ENCODE results near the gene DGCR2.
"Not testable (repeated sequence)": the region's sequence is repeated elsewhere in the genome, so short reads cannot be mapped to it uniquely, and the experiment has no call there.

Gene DGCR2

DNA sequence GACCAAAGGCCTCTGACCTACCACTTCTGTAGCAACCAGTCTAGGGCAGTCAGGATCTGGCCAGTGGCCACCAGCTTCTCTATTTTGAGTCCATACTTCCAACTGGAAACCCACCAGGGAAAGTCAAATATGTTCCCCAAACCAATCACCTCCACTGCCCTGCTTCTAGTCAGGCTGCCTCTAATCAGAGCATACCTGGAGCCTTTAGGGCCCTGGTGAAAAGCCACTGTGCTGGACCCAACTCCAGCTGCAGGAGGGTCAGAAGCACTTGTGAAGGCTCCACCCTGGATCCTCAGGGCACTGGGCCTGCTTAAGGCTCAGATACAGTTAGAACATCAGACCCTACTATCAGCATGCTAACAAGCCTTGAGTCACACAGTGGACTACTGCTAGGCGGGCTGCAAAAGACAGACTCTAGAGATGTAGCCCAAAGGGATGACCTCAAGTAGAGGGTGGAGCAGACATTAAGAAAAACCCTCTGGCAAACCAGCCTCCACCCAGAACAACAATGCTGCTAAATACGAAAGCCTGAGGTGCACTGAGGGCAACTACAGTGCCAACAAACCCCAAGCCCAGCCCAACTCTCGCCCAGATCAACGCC lies 69.2 kb downstream of the DGCR2 start:
- Mint-ChIP-seq H3K27ac (peak overlapping the region; percentile 59), H3K9me3 (no peaks in the 10 kb centered on the region), H3K36me3 (peaks cover 37 to 69% of the 10 kb centered on the region in 2 donors), H3K4me1 (no peaks in the 10 kb centered on the region), H3K4me3 (no peak overlapping the region), H3K27me3 (no peaks in the 10 kb centered on the region)
- ATAC-seq (replicated peaks) (no peak), DNase-seq (no peak)

DNA sequence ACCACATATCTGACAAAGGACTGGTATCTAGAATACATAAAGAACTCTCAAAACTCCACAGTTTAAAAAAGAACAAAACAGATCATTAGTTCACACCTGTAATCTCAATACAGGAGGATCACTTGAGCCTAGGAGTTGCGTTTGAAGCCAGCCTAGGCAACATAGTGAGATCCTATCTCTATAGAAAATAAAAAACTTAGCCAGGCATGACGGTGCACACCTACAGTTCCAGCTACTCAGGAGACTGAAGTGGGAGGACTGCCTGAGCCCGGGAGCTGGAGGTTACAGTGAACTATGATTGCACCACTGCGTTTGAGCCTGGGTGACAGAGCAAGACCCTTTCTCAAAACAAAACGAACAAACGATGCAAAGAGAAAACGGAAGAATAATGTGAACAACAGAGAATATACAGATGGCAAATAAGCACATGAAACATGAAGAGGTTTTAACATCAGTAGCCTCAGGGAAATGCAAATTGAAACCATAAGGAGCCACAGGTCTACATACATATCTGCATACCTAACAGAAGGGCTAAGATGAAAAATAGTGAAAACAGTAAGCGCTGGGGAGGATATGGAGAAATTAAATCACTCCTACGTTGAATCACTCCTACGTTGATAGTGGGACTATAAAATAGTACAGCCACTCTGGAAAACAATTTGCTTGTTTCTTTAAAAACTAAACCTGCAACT lies 70.7 kb downstream of the DGCR2 start:
- no peaks in the 10 kb centered on the region for H3K4me1 Mint-ChIP-seq
- ATAC-seq (replicated peaks) (no peak), DNase-seq (no peak)
- peaks cover 43 to 68% of the 10 kb centered on the region in 2 donors for H3K36me3 Mint-ChIP-seq
- no peaks in the 10 kb centered on the region for H3K9me3 Mint-ChIP-seq
- H3K4me3 Mint-ChIP-seq = no peak overlapping the region
- H3K27me3 Mint-ChIP-seq = no peaks in the 10 kb centered on the region
- H3K27ac Mint-ChIP-seq = no peak overlapping the region

DNA sequence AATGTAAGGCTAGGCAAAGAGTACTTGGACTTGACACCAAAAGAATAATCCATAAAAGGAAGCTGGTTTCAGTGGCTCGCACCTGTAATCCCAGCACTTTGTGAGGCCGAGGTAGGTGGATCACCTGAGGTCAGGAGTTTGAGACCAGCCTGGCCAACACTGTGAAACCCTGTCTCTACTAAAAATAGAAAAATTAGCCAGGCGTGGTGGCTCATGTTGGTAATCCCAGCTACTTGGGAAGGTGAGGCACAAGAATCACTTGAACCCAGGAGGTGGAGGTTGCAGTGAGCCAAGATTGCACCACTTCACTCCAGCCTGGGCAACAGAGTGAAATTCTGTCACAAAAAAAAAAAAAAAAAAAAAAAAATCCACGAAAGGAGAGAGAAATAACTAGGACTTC lies 71.4 kb downstream of the DGCR2 start:
- not testable (repeated sequence) for H3K9me3 Mint-ChIP-seq; H3K27me3 Mint-ChIP-seq; H3K4me3 Mint-ChIP-seq; ATAC-seq (replicated peaks); DNase-seq; H3K4me1 Mint-ChIP-seq; H3K27ac Mint-ChIP-seq
- H3K36me3 Mint-ChIP-seq = peaks cover 46 to 64% of the 10 kb centered on the region in 2 donors

DNA sequence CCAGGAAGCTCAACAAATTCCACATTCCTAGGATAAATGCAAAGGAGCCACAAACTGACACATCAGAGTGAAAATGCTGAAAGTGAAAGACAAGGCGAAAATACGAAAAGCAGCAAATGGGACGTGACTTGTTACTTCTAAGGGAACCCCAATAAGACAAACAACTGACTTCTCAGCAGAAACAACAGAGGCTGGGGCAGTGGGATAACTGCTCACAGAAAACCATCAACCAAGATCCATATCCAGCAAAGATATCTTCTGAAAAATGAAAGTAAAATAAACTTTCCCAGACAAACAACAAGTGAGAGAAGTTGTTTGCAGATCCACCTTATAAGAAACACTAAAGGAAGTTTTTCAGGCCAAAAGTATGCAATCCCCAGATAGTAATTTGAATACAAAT lies 72.1 kb downstream of the DGCR2 start:
- Mint-ChIP-seq H3K27me3 (no peaks in the 10 kb centered on the region), H3K4me3 (no peak overlapping the region), H3K27ac (no peak overlapping the region), H3K9me3 (no peaks in the 10 kb centered on the region), H3K36me3 (peaks cover 51 to 65% of the 10 kb centered on the region in 2 donors), H3K4me1 (no peaks in the 10 kb centered on the region)
- ATAC-seq (replicated peaks) (no peak), DNase-seq (no peak)

DNA sequence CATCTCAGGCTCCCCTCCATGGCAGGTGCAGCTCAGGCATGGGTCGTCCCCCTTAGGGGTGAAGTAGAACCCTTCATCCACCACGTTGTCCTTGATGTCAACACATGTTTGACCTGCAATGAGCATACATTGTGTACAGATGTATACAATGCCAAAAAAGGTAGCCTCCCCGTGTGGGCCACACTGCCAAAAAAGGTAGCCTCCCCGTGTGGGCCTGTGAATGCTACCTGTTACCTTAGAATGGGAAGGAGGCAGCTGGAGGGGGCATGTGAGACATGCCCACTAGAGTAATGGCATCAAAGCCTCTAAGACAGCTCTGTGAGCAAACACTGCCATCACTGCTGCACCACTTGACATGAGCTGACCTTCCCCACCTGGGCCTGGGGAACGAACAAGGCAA lies 73.7 kb downstream of the DGCR2 start:
- DNase-seq (no peak), ATAC-seq (replicated peaks) (no peak)
- Mint-ChIP-seq H3K4me1 (no peaks in the 10 kb centered on the region), H3K36me3 (peaks cover 50 to 69% of the 10 kb centered on the region in 2 donors), H3K4me3 (no peak overlapping the region), H3K27me3 (no peaks in the 10 kb centered on the region), H3K9me3 (no peaks in the 10 kb centered on the region), H3K27ac (no peak overlapping the region)

DNA sequence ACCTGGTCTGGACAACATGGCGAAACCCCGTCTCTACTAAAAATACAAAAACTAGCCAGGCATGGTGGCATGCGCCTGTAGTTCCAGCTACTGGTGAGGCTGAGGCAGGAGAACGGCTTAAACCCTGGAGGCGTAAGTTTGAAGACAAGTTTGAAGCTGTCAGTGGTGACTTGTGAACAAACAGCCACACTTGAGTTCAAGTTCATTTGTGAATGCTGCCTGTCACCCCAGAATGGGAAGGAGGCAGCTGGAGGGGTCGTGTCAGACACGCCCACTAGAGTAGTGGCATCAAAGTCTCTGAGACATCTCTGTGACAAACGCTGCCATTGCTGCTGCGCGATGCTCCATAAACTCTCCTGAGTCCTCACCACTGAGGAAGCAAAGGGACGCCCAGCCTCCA lies 74.2 kb downstream of the DGCR2 start:
- no peak overlapping the region for H3K27ac Mint-ChIP-seq
- no peaks in the 10 kb centered on the region for H3K4me1 Mint-ChIP-seq
- peaks cover 49 to 69% of the 10 kb centered on the region in 2 donors for H3K36me3 Mint-ChIP-seq
- DNase-seq = no peak
- H3K9me3 Mint-ChIP-seq = no peaks in the 10 kb centered on the region
- no peak overlapping the region for H3K4me3 Mint-ChIP-seq
- ATAC-seq (replicated peaks) = no peak
- no peaks in the 10 kb centered on the region for H3K27me3 Mint-ChIP-seq

DNA sequence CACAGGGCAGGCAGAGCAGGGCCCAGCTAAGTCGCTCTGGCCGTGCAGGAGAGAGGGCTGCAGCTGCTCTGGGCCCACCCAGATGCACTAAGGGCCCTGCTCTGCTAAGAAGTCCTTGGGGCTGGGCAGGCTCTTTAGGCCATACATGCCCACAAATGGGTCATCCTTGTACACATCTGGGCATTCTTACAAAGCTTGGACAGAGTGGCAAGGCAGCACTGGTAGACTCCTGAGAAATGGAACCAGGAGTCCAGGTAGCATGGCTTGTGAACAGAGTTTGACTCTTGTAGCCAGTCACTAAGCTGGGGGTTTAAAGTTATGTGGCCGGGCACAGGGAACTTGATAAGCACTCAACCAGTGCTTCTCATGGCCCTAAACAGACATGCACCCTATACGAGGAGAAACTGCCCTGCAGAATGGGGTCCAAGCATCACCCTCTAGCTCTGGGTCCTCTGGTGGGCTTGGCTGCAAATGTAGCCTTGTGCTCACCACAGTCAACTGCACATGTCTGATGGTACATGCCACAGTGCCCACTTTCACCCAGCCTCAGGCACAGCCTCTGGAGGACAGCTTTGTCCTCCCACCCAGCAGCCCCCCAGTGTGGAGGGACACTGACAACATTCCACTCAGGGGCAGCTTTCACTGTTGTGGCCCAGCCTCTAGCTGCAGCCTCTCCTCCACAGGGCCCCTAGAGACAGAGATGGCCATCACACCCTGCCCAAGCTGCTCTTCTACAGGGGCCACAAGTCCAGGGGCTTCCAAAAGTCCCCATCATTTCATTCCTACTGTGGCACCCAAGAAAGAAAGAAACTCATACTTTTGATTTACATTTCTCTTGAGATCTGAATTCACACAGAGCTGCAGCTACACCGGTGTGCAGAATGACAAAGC lies 75.2 kb downstream of the DGCR2 start:
- no peaks in the 10 kb centered on the region for H3K4me1 Mint-ChIP-seq
- no peaks in the 10 kb centered on the region for H3K27me3 Mint-ChIP-seq
- no peak overlapping the region for H3K4me3 Mint-ChIP-seq
- H3K27ac Mint-ChIP-seq = no peak overlapping the region
- ATAC-seq (replicated peaks) = no peak
- no peak for DNase-seq
- peaks cover 50 to 67% of the 10 kb centered on the region in 2 donors for H3K36me3 Mint-ChIP-seq
- no peaks in the 10 kb centered on the region for H3K9me3 Mint-ChIP-seq

DNA sequence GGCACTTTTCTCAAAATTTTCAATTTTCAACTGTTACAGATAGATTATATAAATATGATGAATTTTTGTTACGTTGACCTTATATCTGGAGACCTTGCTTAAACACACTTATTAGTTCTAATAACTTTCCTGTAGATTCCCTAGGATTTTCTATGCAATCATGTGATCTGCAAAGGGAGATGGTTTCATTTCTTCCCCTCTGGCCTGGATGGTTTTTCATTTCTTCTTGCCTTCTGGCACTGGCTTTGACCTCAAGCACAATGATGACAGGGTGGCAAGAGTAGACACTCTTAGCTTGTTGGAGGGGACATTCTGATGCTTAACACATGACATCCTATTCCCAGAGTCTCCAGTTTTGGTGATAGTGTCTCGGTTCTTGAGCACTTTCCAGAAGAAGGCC lies 75.9 kb downstream of the DGCR2 start:
- H3K36me3 Mint-ChIP-seq = peaks cover 51 to 67% of the 10 kb centered on the region in 2 donors
- ATAC-seq (replicated peaks) (no peak), DNase-seq (no peak)
- H3K9me3 Mint-ChIP-seq = no peaks in the 10 kb centered on the region
- no peaks in the 10 kb centered on the region for H3K4me1 Mint-ChIP-seq
- no peaks in the 10 kb centered on the region for H3K27me3 Mint-ChIP-seq
- H3K4me3 Mint-ChIP-seq = no peak overlapping the region
- no peak overlapping the region for H3K27ac Mint-ChIP-seq

DNA sequence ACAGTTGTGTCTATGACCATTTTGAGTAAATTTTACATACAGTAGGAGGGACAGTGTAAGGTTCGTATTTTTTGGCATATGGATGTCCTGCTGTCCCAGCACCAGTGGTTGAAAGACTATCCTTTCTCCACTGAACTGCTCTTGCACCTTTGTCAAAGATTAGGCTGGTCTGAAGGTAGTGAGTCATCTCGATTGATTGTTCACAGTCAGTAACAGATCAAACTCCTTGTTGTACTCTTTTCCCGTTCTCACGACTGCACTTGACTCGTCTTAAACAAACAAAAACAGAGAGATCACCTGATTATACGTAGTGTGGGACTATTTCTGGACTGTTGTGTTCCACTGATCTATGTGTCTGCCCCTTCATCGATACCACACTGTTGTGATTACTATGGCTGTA lies 77.1 kb downstream of the DGCR2 start:
- DNase-seq (no peak), ATAC-seq (replicated peaks) (no peak)
- Mint-ChIP-seq H3K27me3 (no peaks in the 10 kb centered on the region), H3K36me3 (peaks cover 56 to 73% of the 10 kb centered on the region in 2 donors), H3K9me3 (no peaks in the 10 kb centered on the region), H3K4me3 (no peak overlapping the region), H3K4me1 (no peaks in the 10 kb centered on the region), H3K27ac (no peak overlapping the region)

DNA sequence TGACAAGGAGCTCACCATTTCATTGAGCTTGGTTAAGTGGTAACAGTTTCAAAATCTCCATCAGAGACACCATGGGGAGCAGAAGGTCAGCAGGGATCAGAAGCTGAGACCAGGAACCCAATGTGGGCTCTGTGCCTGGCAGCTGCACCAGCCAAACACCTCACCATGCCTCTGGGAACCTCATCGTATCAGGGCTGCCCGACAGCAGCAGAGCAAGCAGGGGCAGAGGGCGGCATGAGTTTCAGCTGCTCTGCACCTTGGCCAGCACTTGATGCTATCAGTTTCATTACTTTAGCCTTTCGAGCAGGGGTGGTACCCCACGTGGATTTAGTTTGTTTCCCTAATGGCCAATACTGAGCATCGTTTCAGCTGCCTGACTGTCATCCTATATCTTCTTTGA lies 77.8 kb downstream of the DGCR2 start:
- H3K9me3 Mint-ChIP-seq = no peaks in the 10 kb centered on the region
- peaks cover 55 to 68% of the 10 kb centered on the region in 2 donors for H3K36me3 Mint-ChIP-seq
- H3K27ac Mint-ChIP-seq = no peak overlapping the region
- H3K4me3 Mint-ChIP-seq = no peak overlapping the region
- H3K27me3 Mint-ChIP-seq = no peaks in the 10 kb centered on the region
- ATAC-seq (replicated peaks) (no peak), DNase-seq (no peak)
- H3K4me1 Mint-ChIP-seq = no peaks in the 10 kb centered on the region

DNA sequence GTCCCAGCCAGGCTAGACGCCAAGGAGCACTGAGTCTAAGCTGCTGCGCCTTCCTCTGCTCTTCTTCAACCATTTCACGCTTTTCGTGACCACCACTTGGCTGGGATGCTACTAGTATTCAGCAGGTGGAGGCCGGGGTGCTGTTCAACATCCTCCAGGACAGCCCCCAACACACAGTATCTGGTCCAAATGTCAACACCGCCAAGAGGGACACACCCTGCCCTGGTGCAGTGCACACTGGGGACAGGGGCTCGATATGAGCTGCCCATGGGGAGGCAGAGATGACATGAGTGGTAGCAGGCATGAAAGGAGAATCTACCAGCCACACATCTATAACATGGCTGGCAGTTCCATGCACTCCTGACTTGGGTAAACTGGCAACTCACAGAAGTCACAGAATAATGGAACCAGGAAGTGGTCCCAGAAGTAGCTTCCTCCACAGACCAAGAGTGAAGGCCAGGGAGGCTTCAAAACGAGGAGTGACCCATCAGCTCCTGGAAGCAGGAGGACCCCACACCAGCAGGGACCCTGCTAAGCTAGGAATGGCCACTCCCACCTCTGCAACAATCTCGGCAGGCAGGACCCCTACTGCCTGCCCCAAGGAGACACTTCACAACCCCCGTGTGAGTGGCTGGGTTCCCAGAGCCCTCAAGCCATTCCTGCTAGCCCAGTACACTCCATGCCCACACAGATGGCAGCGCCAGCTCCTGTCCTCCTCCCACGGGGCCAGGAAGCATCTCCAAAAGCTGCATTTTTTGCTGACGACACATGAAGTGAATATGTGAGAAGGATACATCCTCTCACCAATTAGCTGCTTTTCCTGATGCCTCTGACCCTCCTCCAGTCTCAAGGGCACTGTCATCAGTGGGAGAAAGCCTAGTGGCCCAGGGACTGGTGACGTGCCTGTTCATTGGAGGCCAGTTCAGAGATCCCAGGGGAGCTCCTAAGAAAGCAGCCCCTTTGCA lies 78.8 kb downstream of the DGCR2 start:
- H3K36me3 Mint-ChIP-seq = peaks cover 48 to 59% of the 10 kb centered on the region in 2 donors
- H3K27ac Mint-ChIP-seq = no peak overlapping the region
- H3K4me1 Mint-ChIP-seq = no peaks in the 10 kb centered on the region
- no peaks in the 10 kb centered on the region for H3K9me3 Mint-ChIP-seq
- DNase-seq (no peak), ATAC-seq (replicated peaks) (no peak)
- H3K4me3 Mint-ChIP-seq = no peak overlapping the region
- H3K27me3 Mint-ChIP-seq = no peaks in the 10 kb centered on the region

DNA sequence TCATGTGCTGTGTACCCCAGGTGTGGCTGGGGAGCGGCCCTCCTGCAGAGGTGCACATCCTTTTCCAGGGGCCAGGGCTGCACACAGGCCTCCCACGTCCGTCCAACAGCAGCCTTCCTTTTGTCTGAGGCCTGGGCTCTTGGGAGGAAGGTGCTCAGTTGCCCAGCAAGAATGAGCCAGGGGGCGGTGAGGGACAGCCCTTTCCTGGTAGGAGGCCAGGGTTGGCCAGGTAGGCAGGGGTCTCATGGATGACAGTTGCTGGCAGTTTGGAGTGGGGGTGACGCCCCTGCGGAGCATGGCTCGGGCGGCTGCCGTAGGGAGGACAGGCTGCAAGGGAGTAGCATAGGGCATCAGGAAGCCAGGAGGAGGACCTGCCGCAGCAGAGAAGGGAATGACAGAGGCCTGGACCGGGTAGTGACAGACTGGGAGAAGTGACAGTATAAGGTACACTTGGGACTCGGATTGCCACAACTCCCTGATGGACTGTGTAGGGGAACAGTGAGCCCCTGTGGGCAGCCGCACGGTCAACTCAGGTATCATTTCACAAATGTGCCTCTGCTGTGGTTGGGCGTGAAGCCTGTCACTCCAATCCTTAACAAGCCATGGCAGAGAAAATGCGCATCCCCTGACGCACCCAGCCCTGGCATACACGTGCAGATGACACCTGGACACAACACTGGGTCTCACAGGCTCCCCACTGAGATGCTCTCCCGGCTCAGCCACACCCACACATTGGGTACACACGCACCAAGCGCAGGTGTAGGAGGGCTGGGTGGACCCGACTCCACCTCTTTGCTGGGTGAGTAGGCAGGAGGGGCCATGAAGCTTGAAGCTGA lies 79.7 kb downstream of the DGCR2 start:
- DNase-seq (no peak), ATAC-seq (replicated peaks) (no peak)
- Mint-ChIP-seq H3K4me1 (no peaks in the 10 kb centered on the region), H3K9me3 (no peaks in the 10 kb centered on the region), H3K4me3 (no peak overlapping the region), H3K27ac (no peak overlapping the region), H3K27me3 (no peaks in the 10 kb centered on the region), H3K36me3 (peaks cover 48 to 59% of the 10 kb centered on the region in 2 donors)

DNA sequence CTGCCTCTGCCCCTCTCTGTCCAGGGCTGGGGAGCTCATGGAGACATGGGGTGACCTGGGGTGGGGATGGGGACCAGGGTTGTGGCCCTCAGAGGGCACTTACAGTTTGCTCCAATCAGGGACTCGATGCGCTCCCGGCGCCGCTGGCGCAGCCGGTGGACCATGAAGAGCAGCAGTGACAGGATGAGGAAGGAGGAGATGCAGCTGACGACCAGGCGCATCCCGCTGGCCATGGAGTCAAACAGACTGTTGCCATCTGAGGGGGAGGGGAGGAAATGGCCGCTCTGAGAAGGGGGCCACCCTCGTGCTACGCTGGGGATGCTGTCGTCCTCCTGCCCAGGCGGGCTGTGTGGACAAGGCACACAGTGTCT lies 80.5 kb downstream of the DGCR2 start:
- H3K36me3 Mint-ChIP-seq = peaks cover 48 to 58% of the 10 kb centered on the region in 2 donors
- H3K4me3 Mint-ChIP-seq = no peak overlapping the region
- no peaks in the 10 kb centered on the region for H3K9me3 Mint-ChIP-seq
- DNase-seq (no peak), ATAC-seq (replicated peaks) (no peak)
- H3K4me1 Mint-ChIP-seq = no peaks in the 10 kb centered on the region
- H3K27me3 Mint-ChIP-seq = no peaks in the 10 kb centered on the region
- H3K27ac Mint-ChIP-seq = no peak overlapping the region

All from stimulated activated naive B cell treated with anti-CD40 and anti-IgM and Interleukin-4, amounts not matched to agents 10 μg/mL and 1 μg/mL and 100 μg/mL, for 72 hours (primary cell).